Measurements from ENCODE around the gene TCEA2.
A peak's percentile ranks its signal among the peaks of the same experiment; 100 is the strongest.
"Not testable (repeated sequence)": the region's sequence is repeated elsewhere in the genome, so short reads cannot be mapped to it uniquely, and the experiment has no call there.

Gene TCEA2

DNA sequence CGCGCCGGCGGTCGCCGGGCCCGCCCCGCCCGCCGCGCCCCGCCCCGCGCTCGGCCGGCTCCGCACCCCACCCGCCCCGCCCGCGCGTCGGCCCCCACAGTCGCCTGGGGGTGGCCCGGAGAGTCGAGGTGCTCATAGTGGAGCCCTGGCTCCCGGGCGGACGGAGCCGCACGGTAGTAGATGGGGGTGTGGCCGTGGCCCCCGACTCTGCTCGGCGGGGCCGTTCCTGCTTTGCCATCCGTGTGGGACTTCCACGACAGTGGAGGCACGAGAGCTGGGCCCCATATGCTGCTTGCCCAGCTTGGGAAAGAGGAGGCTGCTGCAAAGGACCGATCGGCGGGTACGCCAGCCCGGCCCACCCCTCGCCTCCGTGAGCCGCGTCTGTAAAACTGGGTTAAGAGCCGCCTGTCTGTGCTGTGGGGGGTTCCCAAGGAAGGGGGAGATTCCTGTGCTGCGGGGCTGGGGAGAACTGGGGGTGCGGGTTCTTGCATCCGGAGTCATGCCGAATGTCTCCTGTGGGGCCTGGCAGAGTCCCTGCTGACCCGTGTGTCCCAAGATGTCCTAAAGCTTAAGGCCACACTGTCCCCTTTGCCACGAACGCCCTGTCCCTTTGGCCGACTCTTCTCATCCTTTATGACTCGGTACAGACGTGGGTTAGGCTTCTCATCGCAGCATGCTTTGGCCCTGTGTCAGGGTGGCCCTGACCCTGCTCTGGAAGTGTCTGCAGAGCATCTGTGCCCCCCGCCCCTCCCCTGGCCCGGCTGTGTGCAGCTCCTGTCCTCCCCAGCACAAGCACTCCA is 17.2 kb downstream of the TCEA2 start, which contains the start of gene OPRL1:
Gene OPRL1, plus strand, starts transcription at position 70 of the 800 bp plus-strand sequence. CDS start 12,639 bp downstream, outside the sequence.
- no peak for DNase-seq

DNA sequence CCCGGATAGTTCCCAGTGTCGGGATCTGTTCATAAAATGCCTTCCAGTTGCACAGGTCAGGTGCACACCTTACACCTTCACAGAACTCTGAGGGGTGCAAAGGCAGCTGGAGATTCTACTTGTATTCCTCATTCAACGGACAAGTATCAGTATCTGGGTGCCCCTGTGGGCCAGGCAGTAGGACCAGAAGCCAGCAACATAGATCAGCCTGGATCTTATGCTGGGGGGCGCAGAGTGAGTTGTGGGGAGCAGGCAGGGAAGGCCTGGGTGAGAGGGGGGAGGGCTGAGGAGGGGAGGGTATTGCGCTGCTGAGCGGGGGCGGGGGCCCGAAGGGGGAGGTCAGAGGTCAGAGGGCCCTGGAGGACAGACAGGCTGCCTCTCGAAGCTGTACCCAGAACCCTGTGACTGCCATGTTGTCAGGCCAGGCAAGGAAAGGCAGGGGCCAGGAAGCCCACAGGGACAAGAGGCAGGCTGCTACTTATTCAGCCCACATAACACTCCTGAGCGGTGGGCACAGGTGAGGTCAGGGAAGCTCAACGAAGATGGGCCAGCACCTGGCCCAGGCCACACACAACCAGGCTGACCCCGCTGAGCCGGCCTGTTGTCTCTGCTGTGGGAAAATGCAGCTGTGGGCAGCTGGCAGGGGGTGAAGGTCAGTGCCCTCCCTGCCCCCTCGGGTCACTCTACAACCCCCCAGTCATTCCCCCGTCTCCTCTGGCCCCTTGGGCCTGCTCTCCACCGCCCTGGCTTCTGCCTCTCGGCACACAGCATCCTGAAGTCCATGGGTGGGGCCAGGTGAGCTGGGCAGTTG is 18.0 kb downstream of the TCEA2 start:
- DNase-seq: no peak

DNA sequence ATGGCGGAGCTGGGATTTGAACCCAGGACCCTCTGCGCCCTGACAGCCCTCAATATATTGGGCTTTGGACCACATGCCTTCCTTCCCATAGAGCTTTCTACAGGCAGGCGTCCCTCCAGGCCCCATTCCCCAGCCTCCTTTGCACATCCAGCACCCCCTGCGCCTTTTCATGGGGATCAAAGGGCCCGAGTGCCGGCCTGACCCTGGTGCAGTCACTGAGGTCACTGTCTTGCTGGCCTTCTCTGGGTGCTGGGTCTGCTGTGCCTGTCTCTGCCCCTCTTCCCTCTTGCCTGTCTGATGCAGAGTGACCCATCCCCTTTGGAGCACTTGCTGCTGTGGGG is 18.6 kb downstream of the TCEA2 start:
- DNase-seq: no peak

DNA sequence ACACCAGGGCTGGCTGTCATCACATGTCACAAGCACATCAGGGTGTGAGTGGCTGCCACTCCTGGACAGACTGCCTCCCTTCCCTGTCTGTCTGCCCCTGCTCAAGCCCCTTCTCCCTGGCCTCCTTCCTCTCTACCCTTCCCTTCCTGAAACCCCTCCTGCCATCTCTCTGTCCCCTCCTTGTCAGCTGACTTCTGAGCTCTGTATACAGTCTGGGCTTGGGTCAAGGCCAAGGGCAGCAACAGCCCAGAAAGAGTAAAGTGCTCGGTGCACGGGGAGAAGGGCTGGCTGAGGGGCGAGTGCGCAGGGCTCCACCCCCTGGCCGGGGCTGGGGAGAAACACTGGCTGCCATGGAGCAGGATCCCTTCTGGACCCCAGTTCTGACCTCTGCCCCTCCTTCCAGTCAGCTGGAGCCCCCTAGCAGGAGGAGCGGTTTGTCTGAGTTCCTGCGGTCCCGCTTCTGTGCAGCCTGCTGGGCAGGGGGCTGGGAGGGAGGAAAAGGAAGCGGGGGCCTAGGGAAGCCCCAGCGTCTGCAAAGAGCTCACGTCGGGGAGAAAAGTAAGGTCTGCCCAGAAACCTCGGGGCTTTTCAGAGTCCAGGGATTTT is 19.2 kb downstream of the TCEA2 start:
- DNase-seq: no peak

DNA sequence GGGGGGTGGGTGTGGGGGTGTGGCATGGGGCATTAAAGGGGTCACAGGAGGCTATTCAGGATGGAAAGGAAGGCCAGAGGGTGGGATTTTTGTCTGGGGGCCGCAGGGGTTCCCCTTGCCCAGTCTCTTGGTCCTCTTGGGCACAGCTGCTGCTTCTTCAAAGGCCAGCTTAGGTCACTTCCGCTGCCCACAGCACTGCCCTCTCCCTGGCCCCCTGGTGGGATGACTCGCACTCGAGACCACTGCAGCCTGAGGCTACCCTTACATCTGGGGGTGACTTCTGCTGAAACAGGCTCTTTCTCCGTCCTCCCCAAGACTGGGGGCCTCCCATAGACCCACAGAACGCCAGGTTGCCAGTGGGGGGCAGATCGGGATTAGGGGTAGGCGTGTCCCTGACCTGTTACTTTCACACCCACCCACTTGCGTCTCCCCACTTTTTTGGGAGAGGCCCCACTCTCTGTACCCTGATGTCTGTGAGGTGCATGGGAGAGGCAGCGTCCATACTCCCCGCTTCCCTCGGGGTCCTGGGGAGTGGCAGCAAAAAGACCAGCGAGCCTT is 19.9 kb downstream of the TCEA2 start:
- no peak for DNase-seq

DNA sequence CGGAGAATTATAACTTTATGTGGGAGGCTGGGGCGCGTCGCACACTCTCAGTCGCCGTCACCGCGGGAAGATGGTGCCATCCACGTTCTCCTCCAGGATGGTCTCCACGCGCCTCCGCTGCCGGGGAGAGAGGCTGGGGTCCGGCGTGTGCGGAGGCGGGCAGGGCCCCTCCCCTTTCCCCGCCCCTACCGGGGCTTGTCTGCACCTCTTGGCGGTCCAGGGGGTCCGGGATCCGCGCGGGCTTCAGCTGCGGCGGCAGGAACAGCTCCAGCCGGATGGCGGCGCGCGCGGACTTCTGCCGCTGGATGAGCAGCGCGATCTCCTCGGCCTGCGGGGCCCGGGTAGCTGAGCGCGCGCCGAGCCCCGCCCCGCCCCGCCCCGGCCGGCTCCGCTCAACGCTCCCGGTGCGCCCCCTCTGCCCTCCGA is 20.4 kb downstream of the TCEA2 start:
- DNase-seq: peak; percentile 74 to 82

DNA sequence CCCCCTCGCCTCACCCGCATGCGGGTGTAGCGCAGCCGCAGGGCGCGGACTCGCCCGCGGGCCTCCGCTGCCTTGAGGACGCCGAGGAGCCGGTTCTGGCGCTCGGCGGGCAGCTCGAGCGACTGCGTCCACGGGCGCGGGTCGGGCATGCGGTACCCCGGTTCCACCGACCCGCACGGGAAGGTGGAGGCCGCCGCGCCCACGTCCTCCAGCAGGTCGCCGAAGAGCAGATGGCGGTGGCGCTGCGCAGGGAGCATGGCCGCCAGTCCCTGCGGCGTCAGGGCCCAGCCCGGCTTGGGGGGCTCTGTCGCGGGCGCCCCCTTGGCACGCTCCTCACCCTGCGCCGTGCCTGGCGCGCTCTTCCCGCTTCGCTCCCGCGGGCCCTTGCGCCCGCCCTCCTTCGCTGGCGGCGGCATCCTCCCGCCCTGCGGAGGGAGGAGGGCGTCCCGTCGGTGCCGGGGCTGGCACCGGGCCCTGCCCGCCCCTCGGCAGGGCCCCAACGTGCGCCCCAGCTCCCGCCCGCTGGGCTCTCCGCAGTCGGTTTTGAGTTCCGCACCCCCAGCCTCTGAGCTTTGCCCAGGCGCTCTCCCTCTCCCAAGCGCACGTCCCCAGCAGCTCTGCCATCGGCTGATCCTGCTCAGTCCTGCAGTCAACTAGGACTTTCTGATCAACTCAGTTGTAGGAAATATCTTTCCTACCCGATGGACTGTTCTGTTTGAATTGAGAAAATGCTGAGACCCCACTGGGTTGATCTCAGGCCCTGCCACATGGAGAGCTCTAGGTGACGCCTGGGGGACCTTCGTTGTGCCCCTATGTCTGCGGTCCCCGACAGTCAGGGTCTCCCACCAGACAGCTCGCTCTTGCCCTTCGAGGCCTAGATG is 21.0 kb downstream of the TCEA2 start, which contains the start of gene LKAAEAR1:
Gene LKAAEAR1, minus strand, starts transcription at position 595 of the 881 bp plus-strand sequence. Its CDS starts 179 bp downstream, at position 416.
- DNase-seq: no peak

DNA sequence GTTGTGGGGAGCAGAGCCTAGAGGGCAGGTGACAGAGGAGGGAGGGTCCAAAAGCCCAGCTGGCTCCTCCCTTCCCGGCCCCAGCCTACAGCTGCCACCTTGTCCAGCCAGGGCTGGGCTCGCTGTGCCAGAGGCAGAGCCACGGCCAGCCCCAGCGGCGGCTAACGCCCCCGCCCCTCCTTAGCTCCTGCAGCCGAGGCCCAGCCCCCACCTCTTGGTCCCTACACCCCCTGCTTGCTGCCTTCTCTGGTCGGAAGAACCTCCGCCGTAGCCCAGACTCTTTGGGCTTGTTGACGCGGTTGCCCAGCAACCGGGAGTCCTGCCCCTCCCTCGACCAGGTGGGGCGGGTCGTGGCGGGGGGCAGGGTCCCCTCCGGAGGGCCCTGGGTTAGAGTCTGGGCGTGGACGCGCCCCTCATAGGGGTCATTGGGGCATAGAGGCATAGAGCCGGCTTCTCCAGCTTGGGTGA is 21.7 kb downstream of the TCEA2 start:
- DNase-seq: no peak

DNA sequence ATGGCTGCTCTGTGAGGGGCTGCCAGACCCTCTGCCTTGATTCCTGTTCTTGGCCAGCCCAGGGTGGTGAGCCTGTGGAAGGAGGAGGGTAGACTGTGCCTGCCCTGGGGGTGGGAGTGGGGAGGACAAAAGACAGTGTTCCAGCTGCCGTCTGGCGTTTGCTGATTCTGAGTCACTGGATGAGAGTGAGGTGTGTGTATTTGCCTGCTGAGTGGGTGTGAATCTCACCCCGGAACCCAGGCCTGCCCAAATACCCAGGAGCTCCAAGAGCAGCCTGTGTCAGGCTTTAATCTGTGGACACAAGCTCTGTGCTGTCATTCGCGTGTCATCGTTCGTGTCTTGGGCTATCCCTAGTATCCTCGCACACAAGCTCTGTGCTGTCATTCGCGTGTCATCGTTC is 23.8 kb downstream of the TCEA2 start:
- DNase-seq: no peak

DNA sequence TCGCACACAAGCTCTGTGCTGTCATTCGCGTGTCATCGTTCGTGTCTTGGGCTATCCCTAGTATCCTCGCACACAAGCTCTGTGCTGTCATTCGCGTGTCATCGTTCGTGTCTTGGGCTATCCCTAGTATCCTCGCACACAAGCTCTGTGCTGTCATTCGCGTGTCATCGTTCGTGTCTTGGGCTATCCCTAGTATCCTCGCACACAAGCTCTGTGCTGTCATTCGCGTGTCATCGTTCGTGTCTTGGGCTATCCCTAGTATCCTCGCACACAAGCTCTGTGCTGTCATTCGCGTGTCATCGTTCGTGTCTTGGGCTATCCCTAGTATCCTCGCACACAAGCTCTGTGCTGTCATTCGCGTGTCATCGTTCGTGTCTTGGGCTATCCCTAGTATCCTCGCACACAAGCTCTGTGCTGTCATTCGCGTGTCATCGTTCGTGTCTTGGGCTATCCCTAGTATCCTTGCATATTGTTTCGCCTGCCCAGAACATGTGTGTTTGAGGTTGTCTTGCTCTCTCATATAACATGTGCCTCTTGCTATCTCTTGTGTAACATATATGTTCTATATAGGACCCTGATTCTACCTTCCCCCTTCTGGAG is 24.3 kb downstream of the TCEA2 start:
- DNase-seq: not testable (repeated sequence)

DNA sequence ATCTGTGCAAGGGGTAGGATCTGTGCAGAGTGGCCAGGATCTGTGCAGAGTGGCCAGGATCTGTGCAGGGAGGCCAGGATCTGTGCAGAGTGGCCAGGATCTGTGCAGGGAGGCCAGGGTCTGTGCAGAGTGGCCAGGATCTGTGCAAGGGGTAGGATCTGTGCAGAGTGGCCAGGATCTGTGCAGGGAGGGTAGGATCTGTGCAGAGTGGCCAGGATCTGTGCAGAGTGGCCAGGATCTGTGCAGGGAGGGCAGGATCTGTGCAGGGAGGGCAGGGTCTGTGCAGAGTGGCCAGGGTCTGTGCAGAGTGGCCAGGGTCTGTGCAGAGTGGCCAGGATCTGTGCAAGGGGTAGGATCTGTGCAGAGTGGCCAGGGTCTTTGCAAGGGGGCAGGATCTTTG is 25.6 kb downstream of the TCEA2 start:
- not testable (repeated sequence) for DNase-seq

DNA sequence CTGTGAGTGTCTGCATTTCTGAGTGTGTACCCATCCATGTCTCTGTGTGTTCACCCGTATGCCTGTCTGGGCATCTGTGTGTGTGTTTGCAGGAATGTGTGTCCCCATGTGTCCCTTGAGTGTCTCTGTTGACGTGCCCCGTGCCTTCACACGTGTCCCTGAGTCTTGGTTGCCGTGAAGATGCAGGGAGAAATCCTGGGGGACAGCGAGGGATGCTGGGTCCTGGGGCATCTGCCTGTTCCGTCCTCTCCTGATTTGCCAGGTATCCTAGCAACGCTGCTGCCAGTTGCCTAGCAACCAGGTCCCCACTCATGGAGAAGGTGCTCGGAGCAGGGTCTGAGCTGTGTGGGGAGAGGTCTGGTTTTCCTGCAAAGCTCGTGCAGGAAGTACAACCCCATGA is 27.2 kb downstream of the TCEA2 start:
- DNase-seq: no peak

DNA sequence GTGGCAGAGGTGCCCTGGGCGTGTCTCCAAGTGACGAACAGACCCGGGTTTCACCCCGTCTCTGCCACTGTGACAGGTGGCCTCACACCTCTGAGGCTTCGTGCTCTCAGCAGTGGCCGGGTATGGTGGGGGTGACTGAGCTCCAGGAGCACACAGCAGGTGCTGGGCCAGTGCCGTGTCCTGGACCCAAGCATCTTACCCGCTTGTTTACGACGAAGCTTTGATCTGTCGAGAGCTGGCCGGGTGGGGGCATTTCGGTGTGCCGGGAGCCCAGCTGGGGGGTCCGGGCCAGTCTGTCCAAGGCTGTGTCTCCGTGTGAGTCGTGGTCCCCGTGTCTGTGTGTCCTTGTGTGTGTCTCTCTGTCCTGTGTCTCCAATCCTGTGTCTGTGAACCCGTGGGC is 28.3 kb downstream of the TCEA2 start:
- no peak for DNase-seq

DNA sequence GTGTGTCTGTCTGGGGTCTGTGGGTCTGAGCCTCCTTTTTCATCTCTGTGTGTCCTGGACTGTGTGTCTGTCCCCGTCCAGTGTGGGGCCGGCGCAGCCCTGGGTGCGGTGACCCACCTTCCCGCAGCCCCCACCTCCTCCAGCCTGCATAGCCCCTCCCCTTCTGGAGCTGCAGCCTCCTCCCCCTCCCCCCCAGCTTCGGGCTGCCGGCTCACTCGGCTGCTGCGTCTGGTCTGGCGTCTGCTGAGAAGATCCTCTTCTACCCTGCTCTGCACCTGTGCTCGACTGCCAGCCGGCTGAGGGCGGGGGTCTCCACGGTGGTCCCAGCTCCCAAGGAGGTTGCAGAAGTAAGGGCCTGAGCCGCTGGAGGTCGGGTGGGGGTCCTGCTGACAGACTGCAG is 28.8 kb downstream of the TCEA2 start:
- no peak for DNase-seq

DNA sequence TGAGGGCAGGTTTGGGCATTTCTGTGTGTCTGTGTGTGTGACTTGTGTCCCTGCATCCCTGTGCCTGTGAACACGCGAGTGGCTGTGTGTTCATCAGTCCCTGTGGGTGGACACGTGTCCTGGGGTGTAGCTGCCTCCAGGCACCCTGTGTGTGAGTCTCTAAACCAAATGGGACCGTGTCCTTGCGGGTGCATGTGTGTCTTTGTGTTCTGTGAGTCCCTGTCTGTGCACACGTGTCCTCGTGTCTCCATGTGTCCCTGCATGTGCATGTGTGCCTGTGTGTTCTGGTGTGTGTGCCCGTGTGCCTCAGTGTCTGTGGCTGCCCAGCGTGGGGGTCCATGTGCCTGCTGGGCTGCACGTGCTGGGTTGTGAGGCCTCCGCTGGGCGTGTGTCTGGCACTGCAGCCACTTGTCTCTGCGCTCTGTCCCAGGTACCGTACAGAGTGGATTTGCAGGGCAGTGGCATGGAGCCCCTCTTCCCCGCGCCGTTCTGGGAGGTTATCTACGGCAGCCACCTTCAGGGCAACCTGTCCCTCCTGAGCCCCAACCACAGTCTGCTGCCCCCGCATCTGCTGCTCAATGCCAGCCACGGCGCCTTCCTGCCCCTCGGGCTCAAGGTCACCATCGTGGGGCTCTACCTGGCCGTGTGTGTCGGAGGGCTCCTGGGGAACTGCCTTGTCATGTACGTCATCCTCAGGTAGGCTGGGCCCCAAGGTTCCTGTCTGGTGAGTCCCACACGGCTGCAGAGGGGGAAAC is 29.4 kb downstream of the TCEA2 start:
- no peak for DNase-seq

DNA sequence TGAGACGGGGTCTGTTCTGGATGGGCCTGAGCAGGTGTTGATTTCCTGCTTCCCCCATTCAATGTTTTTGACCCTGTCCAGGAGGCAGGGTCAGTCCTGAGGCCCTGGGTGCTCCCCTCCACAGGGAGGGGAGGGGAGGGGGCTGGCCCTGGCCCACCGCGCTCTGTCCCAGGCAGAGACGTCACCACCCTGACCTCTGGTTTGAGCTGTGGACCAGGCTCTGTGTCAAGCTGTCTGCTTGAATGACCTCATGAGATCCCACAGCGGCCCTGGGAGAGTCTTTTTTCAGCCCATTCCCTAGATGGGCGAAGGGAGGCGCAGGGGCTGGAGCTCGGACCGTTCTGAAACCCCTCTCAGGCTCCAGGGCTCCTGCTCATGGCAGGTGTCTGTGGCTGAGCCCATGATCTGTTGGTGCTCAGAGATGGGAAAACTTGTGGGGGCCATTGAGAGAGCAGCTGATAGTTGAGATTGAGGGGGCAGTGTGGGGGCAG is 30.1 kb downstream of the TCEA2 start:
- no peak for DNase-seq

DNA sequence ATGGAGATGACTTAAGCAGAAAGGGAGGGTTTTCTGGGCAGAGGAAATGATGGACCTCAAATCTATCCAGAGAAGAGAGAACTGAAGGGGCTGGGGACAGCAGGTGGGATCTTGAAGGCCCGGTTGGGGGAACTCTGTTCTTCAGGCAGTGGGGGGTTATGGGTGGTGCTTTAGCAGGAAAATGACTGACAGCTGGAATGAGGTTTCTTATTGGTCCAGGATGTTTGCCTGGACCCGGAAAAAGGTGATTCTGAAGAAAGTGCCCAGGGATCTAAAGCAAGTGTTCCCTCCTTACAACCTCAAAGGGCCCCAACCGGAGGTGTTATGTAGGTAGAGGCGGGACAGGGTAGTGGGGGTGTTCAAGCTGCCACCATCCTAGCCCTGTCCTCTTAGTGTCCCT is 32.5 kb downstream of the TCEA2 start:
- DNase-seq: no peak

DNA sequence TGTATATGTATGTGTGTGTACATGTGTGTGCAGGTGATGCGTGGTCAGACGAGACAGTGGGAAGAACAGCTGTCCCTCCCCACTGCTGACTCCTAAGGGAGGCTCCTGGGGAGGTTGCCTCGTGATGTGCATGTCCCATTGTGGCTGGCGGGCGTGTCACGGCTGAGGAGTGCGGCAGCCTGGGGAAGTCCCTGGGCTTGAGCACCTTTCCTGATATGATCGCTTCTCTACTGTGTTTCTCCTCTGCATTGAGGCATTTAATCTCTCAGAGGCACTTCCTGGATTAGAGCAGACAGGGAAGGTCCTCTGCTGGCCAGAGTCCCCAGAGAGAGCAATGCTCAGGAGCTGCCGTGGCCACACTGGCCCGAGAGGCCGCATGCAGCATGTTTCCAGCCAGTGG is 32.9 kb downstream of the TCEA2 start:
- no peak for DNase-seq

DNA sequence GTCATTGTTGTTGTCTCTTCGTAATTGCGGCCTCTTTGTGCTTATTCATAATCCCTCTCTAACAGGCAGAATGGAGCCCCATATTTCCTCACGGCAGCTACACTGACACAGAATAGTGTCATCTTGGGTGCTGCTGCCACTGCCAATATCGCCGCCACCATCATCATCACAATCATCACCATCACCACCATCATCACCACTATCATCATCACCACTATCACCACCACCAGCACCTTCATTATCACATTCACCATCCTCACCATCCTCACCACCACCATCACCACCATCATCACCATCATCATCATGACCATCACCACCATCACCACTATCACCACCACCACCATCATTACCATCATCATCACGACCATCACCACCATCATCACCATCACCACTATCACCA is 33.5 kb downstream of the TCEA2 start:
- DNase-seq: no peak

DNA sequence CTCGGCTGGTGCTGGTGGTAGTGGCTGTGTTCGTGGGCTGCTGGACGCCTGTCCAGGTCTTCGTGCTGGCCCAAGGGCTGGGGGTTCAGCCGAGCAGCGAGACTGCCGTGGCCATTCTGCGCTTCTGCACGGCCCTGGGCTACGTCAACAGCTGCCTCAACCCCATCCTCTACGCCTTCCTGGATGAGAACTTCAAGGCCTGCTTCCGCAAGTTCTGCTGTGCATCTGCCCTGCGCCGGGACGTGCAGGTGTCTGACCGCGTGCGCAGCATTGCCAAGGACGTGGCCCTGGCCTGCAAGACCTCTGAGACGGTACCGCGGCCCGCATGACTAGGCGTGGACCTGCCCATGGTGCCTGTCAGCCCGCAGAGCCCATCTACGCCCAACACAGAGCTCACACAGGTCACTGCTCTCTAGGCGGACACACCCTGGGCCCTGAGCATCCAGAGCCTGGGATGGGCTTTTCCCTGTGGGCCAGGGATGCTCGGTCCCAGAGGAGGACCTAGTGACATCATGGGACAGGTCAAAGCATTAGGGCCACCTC is 35.5 kb downstream of the TCEA2 start:
- no peak for DNase-seq
